ENCODE data around the gene NOC4L. TPM values are rescaled to one million over a fixed set of nuclear protein-coding genes. Genes with fewer than 3 reads are reported as not detected.

The NOC4L gene
- total RNA-seq, 2 experiments from 2014 or later, result 31.0 to 47.6 TPM

- intact Hi-C loops (cut with micrococcal nuclease; ENCODE audit: unreplicated experiment), result no loop called here
- no TSS peak for BruUV-seq (replicated peaks)
- Histone ChIP-seq H2AFZ (ENCODE audit: low read length) (no peak overlapping the region), H3K9me2 (ENCODE audit: insufficient read depth, low read length) (no peaks in the 10 kb centered on the region), H3K9me3 (ENCODE audit: low read length) (no peaks in the 10 kb centered on the region), H3K27ac (ENCODE audit: low read depth, low read length, poor library complexity, severe bottlenecking) (no peak overlapping the region), H3K4me3 (ENCODE audit: low read depth, low read length, poor library complexity, severe bottlenecking) (no peak overlapping the region), H4K20me1 (ENCODE audit: insufficient read depth, low read length) (no peaks in the 10 kb centered on the region), H3K4me2 (ENCODE audit: low read length) (no peak overlapping the region), H3K36me3 (ENCODE audit: insufficient read depth, low read length) (no peaks in the 10 kb centered on the region), H3K79me2 (ENCODE audit: insufficient read depth, low read depth, low read length) (no peaks in the 10 kb centered on the region), H3K4me1 (ENCODE audit: insufficient read depth, low read length, poor library complexity, severe bottlenecking) (no peaks in the 10 kb centered on the region)
- ChIA-PET CTCF (ENCODE audit: unreplicated experiment) (no interaction called here), POLR2A (no interaction called here)
- TF ChIP-seq EZH2phosphoT487 (IDR thresholded peaks at IDR 0.05; ENCODE audit: borderline replicate concordance, low read depth, low read length) (no peak), CTCF (conservative IDR thresholded peaks at IDR 0.05; ENCODE audit: low read length) (no peak)
- DNase-seq (ENCODE audit: low spot score), result no peak
Observed at GRCh38 chr12:132196873-132197390, 52.7 kb downstream of the NOC4L start.

GRCh38 chr12:132197581-132198354 is 53.5 kb downstream of the NOC4L start:
- CTCF ChIA-PET (ENCODE audit: unreplicated experiment), result no interaction called here
- BruUV-seq (replicated peaks), result no TSS peak

More at GRCh38 chr12:132197581-132198354, 53.5 kb downstream of the NOC4L start:
- H3K4me1 ChIP-seq (ENCODE audit: insufficient read depth, low read length, poor library complexity, severe bottlenecking), result no peaks in the 10 kb centered on the region
- no peak overlapping the region for H3K4me3 ChIP-seq (ENCODE audit: low read depth, low read length, poor library complexity, severe bottlenecking)
- H3K4me2 ChIP-seq (ENCODE audit: low read length), result no peak overlapping the region
- H3K9me3 ChIP-seq (ENCODE audit: low read length), result no peaks in the 10 kb centered on the region
- POLR2A ChIA-PET, result no interaction called here
- no peaks in the 10 kb centered on the region for H4K20me1 ChIP-seq (ENCODE audit: insufficient read depth, low read length)
- DNase-seq (ENCODE audit: low spot score), result no peak
- H3K79me2 ChIP-seq (ENCODE audit: insufficient read depth, low read depth, low read length), result no peaks in the 10 kb centered on the region
- intact Hi-C loops (cut with micrococcal nuclease; ENCODE audit: unreplicated experiment), result no loop called here
- H3K9me2 ChIP-seq (ENCODE audit: insufficient read depth, low read length), result no peaks in the 10 kb centered on the region
- TF ChIP-seq EZH2phosphoT487 (IDR thresholded peaks at IDR 0.05; ENCODE audit: borderline replicate concordance, low read depth, low read length) (no peak), CTCF (conservative IDR thresholded peaks at IDR 0.05; ENCODE audit: low read length) (no peak)
- H2AFZ ChIP-seq (ENCODE audit: low read length), result no peak overlapping the region
- H3K36me3 ChIP-seq (ENCODE audit: insufficient read depth, low read length), result no peaks in the 10 kb centered on the region
- no peak overlapping the region for H3K27ac ChIP-seq (ENCODE audit: low read depth, low read length, poor library complexity, severe bottlenecking)
